GM23248 (cell line): ENCODE results near the gene TBATA. TPM values are rescaled to one million over a fixed set of nuclear protein-coding genes. Genes with fewer than 3 reads are reported as not detected.

Experiments used
- DNase-seq: peaks from one replicate; pipeline ENCODE4 v3.0.0-alpha.2; 2015
- H2AFZ ChIP-seq: fragments of 200-600 bp; sonication (generic); 2 replicates; pipeline ENCODE4 v1.6.1; 2016; ENCODE audit warnings: antibody characterized with exemption
- H3F3A ChIP-seq: fragments of 200-600 bp; sonication (generic); 2 replicates; pipeline ENCODE4 v1.6.1; 2016; ENCODE audit warnings: mild to moderate bottlenecking, antibody characterized with exemption, mixed run types; ENCODE audit not compliant: insufficient read depth
- H3K27ac ChIP-seq: fragments of 200-600 bp; sonication (generic); 2 replicates; pipeline ENCODE4 v1.5.1; 2016; ENCODE audit warnings: mild to moderate bottlenecking
- H3K27me3 ChIP-seq: fragments of 200-600 bp; sonication (generic); replicated peaks from 2 replicates; pipeline ENCODE4 v1.6.1; 2016; ENCODE audit warnings: mild to moderate bottlenecking; ENCODE audit not compliant: insufficient read depth
- H3K36me3 ChIP-seq: fragments of 200-600 bp; sonication (generic); 2 replicates; pipeline ENCODE4 v1.6.1; 2016; ENCODE audit warnings: low read depth, mild to moderate bottlenecking
- H3K4me1 ChIP-seq: fragments of 200-600 bp; sonication (generic); 2 replicates; pipeline ENCODE4 v1.6.1; 2016; ENCODE audit warnings: mild to moderate bottlenecking; ENCODE audit not compliant: insufficient read depth
- H3K4me2 ChIP-seq: fragments of 200-600 bp; sonication (generic); one replicate; pipeline ENCODE4 v1.6.1; 2016; ENCODE audit warnings: mild to moderate bottlenecking; ENCODE audit not compliant: unreplicated experiment
- H3K4me3 ChIP-seq: fragments of 200-600 bp; sonication (generic); 2 replicates; pipeline ENCODE4 v1.5.1; 2016; ENCODE audit warnings: mild to moderate bottlenecking
- H3K79me2 ChIP-seq: fragments of 200-600 bp; sonication (generic); 2 replicates; pipeline ENCODE4 v1.6.1; 2016; ENCODE audit warnings: mild to moderate bottlenecking; ENCODE audit not compliant: insufficient read depth
- H3K9ac ChIP-seq: fragments of 200-600 bp; sonication (generic); 2 replicates; pipeline ENCODE4 v1.6.1; 2016; ENCODE audit warnings: mild to moderate bottlenecking
- H3K9me2 ChIP-seq: fragments of 200-600 bp; sonication (generic); 2 replicates; pipeline ENCODE4 v1.6.1; 2016; ENCODE audit warnings: mixed run types, mild to moderate bottlenecking, moderate library complexity; ENCODE audit not compliant: insufficient read depth
- H3K9me3 ChIP-seq: fragments of 200-600 bp; sonication (generic); one replicate; pipeline ENCODE4 v1.6.1; 2017; ENCODE audit warnings: low read depth
- H4K20me1 ChIP-seq: fragments of 200-600 bp; sonication (generic); 2 replicates; pipeline ENCODE4 v1.6.0; 2016; ENCODE audit not compliant: insufficient read depth
- EZH2 ChIP-seq: fragments of 200-600 bp; sonication (generic); IDR thresholded peaks from 2 replicates; pipeline ENCODE4 v1.6.1; 2018; ENCODE audit warnings: antibody characterized with exemption, mild to moderate bottlenecking; ENCODE audit not compliant: insufficient read depth, poor library complexity, severe bottlenecking
- EZH2phosphoT487 ChIP-seq: fragments of 200-600 bp; sonication (generic); IDR thresholded peaks from 2 replicates; pipeline ENCODE4 v1.6.1; 2018; ENCODE audit warnings: antibody characterized with exemption, moderate library complexity, mild to moderate bottlenecking, low read depth; ENCODE audit not compliant: insufficient read depth
- WGBS, 2 experiments: methylation state at CpG; one replicate each; pipeline ENCODE4 v1.1.6; 2015 to 2017; ENCODE audit warnings: low lambda C conversion rate in 2 of 2, low coverage in 1 of 2; ENCODE audit errors: missing lambda C conversion rate in 2 of 2; 5-methylcytosine and 5-hydroxymethylcytosine counted together
- in situ Hi-C: fragments of 300-500 bp; cut with MboI; formaldehyde crosslinking; loops from 2 replicates; pipeline ENCODE4 v1.15.0; 2020
- polyA plus RNA-seq: library from polyadenylated mRNA; unstranded; fragments of >200 nt; fragmentation: Nextera tagmentation; extraction: Ambion mirVana; gene quantifications from 2 replicates; pipeline ENCODE4 v1.2.1, GENCODE V29; 2016
- small RNA-seq: library from RNA; depleted of rRNA; stranded (forward); fragments of <200 nt; gene quantifications from one replicate; pipeline ENCODE3, GENCODE V24; 2014; ENCODE audit warnings: low read depth, low replicate concordance
- total RNA-seq: library from RNA; depleted of rRNA; stranded (reverse); fragments of >200 nt; shearing (Covaris generic); gene quantifications from 2 replicates; pipeline ENCODE4 v1.2.3, GENCODE V29; 2014; rRNA removed

Gene TBATA
- total and polyA plus RNA-seq, 2 experiments from 2014 or later: not detected

DNA sequence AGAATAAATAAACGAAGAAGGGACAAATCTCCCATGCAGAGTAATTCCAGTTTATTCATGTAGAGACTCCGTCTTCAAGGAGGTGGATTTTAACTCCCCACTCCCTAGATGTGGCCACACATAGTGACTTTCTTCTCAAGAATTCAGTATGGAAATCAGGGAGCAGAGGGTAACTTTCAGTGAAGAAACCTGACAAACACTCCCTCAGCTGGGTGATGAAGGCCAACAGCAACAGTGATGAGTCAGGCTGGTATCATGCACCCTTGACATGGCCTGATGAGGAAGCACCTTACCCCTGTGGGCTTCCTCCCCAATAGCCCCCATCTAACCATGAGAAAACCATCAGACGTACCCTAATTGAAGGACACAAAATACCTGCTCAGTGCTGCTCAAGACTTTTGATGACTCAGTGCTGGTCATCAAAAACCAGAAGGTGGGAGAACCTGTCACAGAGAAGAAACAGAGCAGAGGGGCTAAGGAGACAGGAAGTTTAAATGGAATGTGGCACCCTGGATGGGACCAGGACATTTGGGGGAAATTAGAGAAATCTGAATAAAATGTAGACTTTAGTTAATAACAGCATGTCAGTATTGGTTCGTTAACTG lies 62.3 kb downstream of the TBATA start:
- no peaks in the 10 kb centered on the region for H3K27me3 ChIP-seq
- peak; percentile 79 for DNase-seq
- no peak overlapping the region for H3K9ac ChIP-seq
- H3K4me3 ChIP-seq: no peak overlapping the region
- H3F3A ChIP-seq: no peaks in the 10 kb centered on the region
- 66 to 72% methylated on average over 4 of the region's 4 CpGs for WGBS, 2 experiments
- no peak for TF ChIP-seq EZH2
- TF ChIP-seq EZH2phosphoT487: no peak
- no peaks in the 10 kb centered on the region for H3K9me3 ChIP-seq
- in situ Hi-C loops: no loop called here
- H3K79me2 ChIP-seq: no peaks in the 10 kb centered on the region
- H4K20me1 ChIP-seq: no peaks in the 10 kb centered on the region
- peaks cover 10% of the 10 kb centered on the region for H3K4me1 ChIP-seq
- H3K9me2 ChIP-seq: no peaks in the 10 kb centered on the region
- H2AFZ ChIP-seq: no peak overlapping the region
- H3K4me2 ChIP-seq: no peak overlapping the region
- no peaks in the 10 kb centered on the region for H3K36me3 ChIP-seq
- no peak overlapping the region for H3K27ac ChIP-seq

Small RNAs within 50 kb of the gene (small RNA-seq; reads per million reads assigned to genes)
- gene RPS26P40: not detected

Other genes starting within 250 kb of the TBATA start
- not detected in 2 replicates for gene PRF1, start 182.6 kb downstream of the TBATA start, total RNA-seq
- not detected in 2 replicates for gene PRF1, start 182.6 kb downstream of the TBATA start, polyA plus RNA-seq
- gene ADAMTS14, start 112.9 kb downstream of the TBATA start, total RNA-seq: 0.97 and 1.4 TPM in 2 replicates
- gene ADAMTS14, start 112.9 kb downstream of the TBATA start, polyA plus RNA-seq: 0.76 and 0.91 TPM in 2 replicates
- 19.0 and 27.5 TPM in 2 replicates for gene SGPL1, start 30.6 kb upstream of the TBATA start, total RNA-seq
- 18.2 and 19.8 TPM in 2 replicates for gene SGPL1, start 30.6 kb upstream of the TBATA start, polyA plus RNA-seq
- 26.2 and 28.5 TPM in 2 replicates for gene PCBD1, start 103.2 kb upstream of the TBATA start, total RNA-seq
- gene PCBD1, start 103.2 kb upstream of the TBATA start, polyA plus RNA-seq: 36.8 and 38.4 TPM in 2 replicates